H1 (cell line): Measurements from ENCODE around the gene SHISA6. TPM values are rescaled to one million over a fixed set of nuclear protein-coding genes. Genes with fewer than 3 reads are reported as not detected.

Experiments used
- CTCF ChIA-PET: fragments of 300-600 bp; sonication (Branson Sonifier 250); formaldehyde crosslinking; loops from one replicate; lab custom pipeline; 2021; ENCODE audit not compliant: partially characterized antibody; lab: Charles Lee
- POLR2A ChIA-PET: fragments of 300-600 bp; sonication (Branson Sonifier 250); formaldehyde crosslinking; loops from one replicate; lab custom pipeline; 2021; ENCODE audit warnings: inconsistent platforms; ENCODE audit not compliant: partially characterized antibody; lab: Charles Lee
- DNase-seq, 2 experiments: peaks; one replicate each; pipeline versions ENCODE4 v3.0.0 to v3.0.0-alpha.2; 2010 to 2022; ENCODE audit warnings: low spot score in 2 of 2, low read depth in 1 of 2, mixed read lengths in 1 of 2
- FAIRE-seq: peaks from 2 replicates; lab custom pipeline; 2011; peaks lifted over from hg19 to GRCh38; lab: Jason Lieb, UNC
- H2AFZ ChIP-seq: 2 replicates; pipeline ENCODE4 v1.8.1; 2012; ENCODE audit warnings: low read length, inconsistent platforms
- H2AK5ac ChIP-seq: 2 replicates; pipeline ENCODE4 v1.6.1; 2013; ENCODE audit warnings: low read depth, low read length
- H2BK120ac ChIP-seq: replicated peaks from 2 replicates; pipeline ENCODE3; 2013; ENCODE audit warnings: low read depth, low read length, inconsistent platforms
- H2BK12ac ChIP-seq: 2 replicates; pipeline ENCODE4 v1.6.1; 2013; ENCODE audit warnings: low read depth, low read length
- H2BK15ac ChIP-seq: 2 replicates; pipeline ENCODE4 v1.6.1; 2013; ENCODE audit warnings: low read length
- H2BK20ac ChIP-seq: 2 replicates; pipeline ENCODE4 v1.6.1; 2013; ENCODE audit warnings: low read length
- H2BK5ac ChIP-seq: 2 replicates; pipeline ENCODE4 v1.6.1; 2013; ENCODE audit warnings: low read depth, low read length
- H3K14ac ChIP-seq: 2 replicates; pipeline ENCODE4 v1.6.1; 2013; ENCODE audit warnings: inconsistent platforms; ENCODE audit not compliant: insufficient read length
- H3K18ac ChIP-seq: 2 replicates; pipeline ENCODE4 v1.6.1; 2013; ENCODE audit warnings: low read length; ENCODE audit errors: extremely low read depth
- H3K23ac ChIP-seq: 2 replicates; pipeline ENCODE4 v1.6.1; 2013; ENCODE audit warnings: inconsistent platforms; ENCODE audit not compliant: insufficient read length
- H3K23me2 ChIP-seq: 2 replicates; pipeline ENCODE4 v1.6.1; 2013; ENCODE audit warnings: low read depth, low read length
- H3K27ac ChIP-seq: 2 replicates; pipeline ENCODE4 v1.6.1; 2011; ENCODE audit warnings: low read depth, low read length, inconsistent platforms
- H3K27me3 ChIP-seq, 4 experiments: replicated peaks in 1 of 4; 1 replicate in 1 of 4; 2 replicates in 3 of 4; pipeline versions ENCODE4 v1.6.1 to v1.8.1; 2011 to 2013; ENCODE audit warnings: low read length in 3 of 4, mild to moderate bottlenecking in 3 of 4, inconsistent platforms in 2 of 4, mixed read lengths in 2 of 4, moderate library complexity in 1 of 4; ENCODE audit not compliant: control insufficient read depth in 3 of 4, insufficient read depth in 3 of 4; ENCODE audit errors: extremely low read depth in 1 of 4
- H3K36me3 ChIP-seq, 4 experiments: 2 replicates each; pipeline versions ENCODE4 v1.6.1 to v1.8.1; 2011 to 2013; ENCODE audit warnings: mild to moderate bottlenecking in 4 of 4, low read length in 3 of 4, moderate library complexity in 2 of 4, control low read depth in 1 of 4, inconsistent platforms in 1 of 4; ENCODE audit not compliant: insufficient read depth in 4 of 4, control insufficient read depth in 2 of 4
- H3K4ac ChIP-seq: replicated peaks from 2 replicates; pipeline ENCODE3; 2013; ENCODE audit warnings: low read length, low read depth, mixed read lengths, inconsistent platforms; ENCODE audit not compliant: insufficient read length
- H3K4me1 ChIP-seq, 4 experiments: replicated peaks in 1 of 4; 1 replicate in 1 of 4; 2 replicates in 3 of 4; pipeline versions ENCODE4 v1.6.1 to v1.8.1; 2011 to 2013; ENCODE audit warnings: low read length in 3 of 4, inconsistent platforms in 2 of 4, mixed read lengths in 1 of 4; ENCODE audit not compliant: insufficient read depth in 4 of 4, control insufficient read depth in 3 of 4
- H3K4me2 ChIP-seq, 2 experiments: 2 replicates each; pipeline versions ENCODE4 v1.6.1 to v1.8.1; 2011 to 2013; ENCODE audit warnings: low read depth in 2 of 2, low read length in 2 of 2, control low read depth in 1 of 2, inconsistent platforms in 1 of 2, mild to moderate bottlenecking in 1 of 2; ENCODE audit not compliant: insufficient read depth in 1 of 2
- H3K4me3 ChIP-seq, 4 experiments: fragments of 200-600, 300-600 bp in 1 of 4; sonication (generic), shearing (Covaris generic), sonication (Bioruptor Twin) in 1 of 4; 2 replicates each; pipeline versions ENCODE4 v1.5.1 to v1.8.1; 2011 to 2016; ENCODE audit warnings: low read length in 4 of 4, low read depth in 3 of 4, control low read depth in 2 of 4, inconsistent platforms in 2 of 4, mild to moderate bottlenecking in 2 of 4, mixed read lengths in 1 of 4, moderate library complexity in 1 of 4; ENCODE audit not compliant: insufficient read depth in 2 of 4; ENCODE audit errors: extremely low read depth in 1 of 4
- H3K56ac ChIP-seq: replicated peaks from 2 replicates; pipeline ENCODE3; 2013; ENCODE audit warnings: low read depth, mild to moderate bottlenecking, mixed read lengths, low read length, inconsistent platforms; ENCODE audit not compliant: insufficient read length
- H3K79me1 ChIP-seq: 2 replicates; pipeline ENCODE4 v1.6.1; 2013; ENCODE audit warnings: low read depth, low read length, control low read depth
- H3K79me2 ChIP-seq, 2 experiments: 2 replicates each; pipeline versions ENCODE4 v1.6.1 to v1.8.1; 2012 to 2013; ENCODE audit warnings: low read length in 2 of 2, mild to moderate bottlenecking in 2 of 2, inconsistent platforms in 1 of 2; ENCODE audit not compliant: insufficient read depth in 2 of 2, control insufficient read depth in 1 of 2
- H3K9ac ChIP-seq, 4 experiments: replicated peaks in 1 of 4; 1 replicate in 1 of 4; 2 replicates in 3 of 4; pipeline versions ENCODE4 v1.6.1 to v1.8.1; 2011 to 2013; ENCODE audit warnings: low read depth in 3 of 4, low read length in 3 of 4, control low read depth in 2 of 4, mild to moderate bottlenecking in 2 of 4, moderate library complexity in 2 of 4, inconsistent platforms in 1 of 4; ENCODE audit errors: extremely low read depth in 1 of 4
- H3K9me3 ChIP-seq, 2 experiments: 2 replicates each; pipeline versions ENCODE4 v1.6.1 to v1.8.1; 2012 to 2013; ENCODE audit warnings: mild to moderate bottlenecking in 2 of 2, moderate library complexity in 2 of 2, control low read depth in 1 of 2, inconsistent platforms in 1 of 2, low read depth in 1 of 2, low read length in 1 of 2, mixed read lengths in 1 of 2; ENCODE audit not compliant: insufficient read depth in 2 of 2
- H4K20me1 ChIP-seq, 2 experiments: replicated peaks in 1 of 2; 2 replicates each; pipeline versions ENCODE3 to v1.8.1; 2011 to 2013; ENCODE audit warnings: inconsistent platforms in 2 of 2, low read length in 2 of 2, mild to moderate bottlenecking in 1 of 2; ENCODE audit not compliant: insufficient read depth in 2 of 2, control insufficient read depth in 1 of 2
- H4K5ac ChIP-seq: 2 replicates; pipeline ENCODE4 v1.6.1; 2013; ENCODE audit warnings: low read length, low read depth, mixed read lengths, inconsistent platforms; ENCODE audit not compliant: insufficient read length
- H4K8ac ChIP-seq: 2 replicates; pipeline ENCODE4 v1.8.0; 2013; ENCODE audit warnings: mild to moderate bottlenecking, moderate library complexity, low read length, inconsistent platforms; ENCODE audit not compliant: insufficient read depth; ENCODE audit errors: extremely low read depth
- H4K91ac ChIP-seq: replicated peaks from 2 replicates; pipeline ENCODE3; 2013; ENCODE audit warnings: low read length, mixed read lengths, inconsistent platforms; ENCODE audit not compliant: insufficient read length
- CTBP2 ChIP-seq: IDR thresholded peaks from 2 replicates; pipeline ENCODE4 v1.7.0; 2011; ENCODE audit warnings: borderline replicate concordance, mild to moderate bottlenecking, moderate library complexity, mixed read lengths, low read length; ENCODE audit not compliant: insufficient read depth, insufficient read length
- GTF2F1 ChIP-seq: IDR thresholded peaks from 2 replicates; pipeline ENCODE4 v1.6.1; 2012; ENCODE audit warnings: low read depth, low read length, improper control_type of control experiment, borderline replicate concordance
- POLR2A ChIP-seq, 2 experiments: IDR thresholded peaks; 1 replicate in 1 of 2; 2 replicates in 1 of 2; pipeline ENCODE4 v1.6.1; 2011; ENCODE audit warnings: low read depth in 2 of 2, low read length in 2 of 2, mild to moderate bottlenecking in 2 of 2; ENCODE audit errors: control extremely low read depth in 1 of 2
- POU5F1 ChIP-seq: IDR thresholded peaks from 2 replicates; pipeline ENCODE4 v1.6.1; 2011; ENCODE audit warnings: low read depth, mild to moderate bottlenecking, low read length, moderate library complexity
- RBBP5 ChIP-seq: IDR thresholded peaks from 2 replicates; pipeline ENCODE4 v1.7.1; 2012; ENCODE audit warnings: low read depth, mild to moderate bottlenecking, inconsistent platforms, low read length, moderate library complexity, borderline replicate concordance
- RXRA ChIP-seq: IDR thresholded peaks from 2 replicates; pipeline ENCODE4 v1.6.1; 2011; ENCODE audit warnings: low read depth, mild to moderate bottlenecking, low read length, moderate library complexity; ENCODE audit not compliant: insufficient read depth
- WGBS, 2 experiments: shearing (Covaris generic) in 1 of 2; methylation state at CpG; one replicate each; pipeline versions ENCODE4 v1.1.6 to v1.1.7; 2013 to 2015; ENCODE audit warnings: low lambda C conversion rate in 2 of 2, mixed read lengths in 2 of 2, inconsistent platforms in 1 of 2, low coverage in 1 of 2, missing lambda C conversion rate in 1 of 2; ENCODE audit not compliant: insufficient replicate concordance in 2 of 2, insufficient coverage in 1 of 2, insufficient read length in 1 of 2; ENCODE audit errors: extremely low coverage in 1 of 2, missing lambda C conversion rate in 1 of 2; 5-methylcytosine and 5-hydroxymethylcytosine counted together
- polyA plus RNA-seq, 7 experiments: library from polyadenylated mRNA; depleted of rRNA in 3 of 7; stranded (reverse) in 5 of 7; unstranded in 2 of 7; fragments of >200 nt in 5 of 7; fragments of 200-250 nt in 2 of 7; gene quantifications; 1 replicate in 5 of 7; 2 replicates in 1 of 7; 4 replicates in 1 of 7; pipeline versions ENCODE4 v1.2.1 to v1.2.3, GENCODE V29; 2011 to 2013; ENCODE audit warnings: missing spikeins in 2 of 7, mixed read lengths in 2 of 7
- total RNA-seq: library from RNA; stranded (reverse); fragmentation: NEBNext Ultra II Directional; extraction: Animal tissue kit (Norgen Biotek cat#: 25700); gene quantifications from 2 replicates; pipeline ENCODE4 v1.2.1, GENCODE V29; 2021

The SHISA6 gene
- total and polyA plus RNA-seq, 2 of the 8 experiments (the other 6 are each of a cell fraction or from before 2014, with no cell fraction given), result 2.9 to 4.8 TPM

- H3K79me2 ChIP-seq, result no peaks in the 10 kb centered on the region
- 84% methylated on average over 8 of the region's 8 CpGs; no CpG with 5 or more reads in 1 of the 2 experiments for WGBS, 2 experiments
- peaks cover 3 to 6% of the 10 kb centered on the region in 2 experiments; a peak in 2 of 4 replicates for H3K9me3 ChIP-seq
- TF ChIP-seq CTBP2, result no peak
- no peak for TF ChIP-seq GTF2F1
- no peak for TF ChIP-seq POU5F1
- TF ChIP-seq POLR2A (IDR thresholded peaks at IDR 0.05; ENCODE audit: control extremely low read depth in 1 of 2, low read depth in 2 of 2, low read length in 2 of 2), result no peak
- TF ChIP-seq RXRA, result no peak
- TF ChIP-seq RBBP5, result no peak
- no peaks in the 10 kb centered on the region; a peak in 1 of 8 replicates for H3K36me3 ChIP-seq
- no peak overlapping the region for H3K4me2 ChIP-seq
- no peak overlapping the region for H3K56ac ChIP-seq
- DNase-seq, result no peak
- H3K18ac ChIP-seq, result no peak overlapping the region
- ChIA-PET POLR2A (interaction anchor here (0.9 kb wide), 1 partner anchor 77 kb away, joined by 3 read pairs; no protein-coding TSS in a partner anchor), CTCF (interaction anchor here (0.9 to 2.8 kb wide), 5 partner anchors 13 to 532 kb away, joined by 3 to 9 read pairs (median 3); no protein-coding TSS in a partner anchor)
- peaks cover 0 to under 1% (median 0%) of the 10 kb centered on the region in 4 experiments; a peak in 1 of 7 replicates for H3K27me3 ChIP-seq
- no peak overlapping the region for H3K9ac ChIP-seq
- H3K23me2 ChIP-seq, result no peaks in the 10 kb centered on the region
- H2BK15ac ChIP-seq, result no peak overlapping the region
- no peak overlapping the region for H3K4me3 ChIP-seq
- H4K20me1 ChIP-seq, result no peaks in the 10 kb centered on the region
- H2AFZ ChIP-seq, result no peak overlapping the region
- H4K8ac ChIP-seq, result no peak overlapping the region
- no peak overlapping the region for H4K5ac ChIP-seq
- H2BK12ac ChIP-seq, result no peak overlapping the region
- FAIRE-seq, result no peak
- no peak overlapping the region for H3K4ac ChIP-seq
- H3K23ac ChIP-seq, result no peak overlapping the region
- no peak overlapping the region for H3K27ac ChIP-seq
- H2BK20ac ChIP-seq, result no peak overlapping the region
- H2BK120ac ChIP-seq, result no peak overlapping the region
- H2BK5ac ChIP-seq, result no peak overlapping the region
- H3K79me1 ChIP-seq, result no peaks in the 10 kb centered on the region; the same call in 1 of the 2 replicates
- H3K4me1 ChIP-seq, result no peaks in the 10 kb centered on the region
- no peak overlapping the region for H3K14ac ChIP-seq
- no peak overlapping the region for H4K91ac ChIP-seq
- H2AK5ac ChIP-seq, result no peak overlapping the region
Measured at GRCh38 chr17:11404431-11405276, 163.6 kb downstream of the SHISA6 start.
